Astrocyte (in vitro differentiated cells and primary cell): ENCODE measurements around the gene CBX7. TPM values are rescaled to one million over a fixed set of nuclear protein-coding genes. Genes with fewer than 3 reads are reported as not detected.
A peak's percentile ranks its signal among the peaks of the same experiment; 100 is the strongest.

Source experiments
- DNase-seq: peaks from one replicate; pipeline ENCODE4 v3.0.0-alpha.2; 2010; ENCODE audit warnings: low read depth
- FAIRE-seq: peaks from 2 replicates; lab custom pipeline; 2011; peaks lifted over from hg19 to GRCh38; lab: Jason Lieb, UNC
- H2AFZ ChIP-seq: 2 replicates; pipeline ENCODE4 v1.6.0; 2012; ENCODE audit warnings: low read depth, low read length, inconsistent platforms
- H3K27ac ChIP-seq: 2 replicates; pipeline ENCODE4 v1.5.1; 2011; ENCODE audit warnings: low read depth, low read length, inconsistent platforms
- H3K27me3 ChIP-seq: 2 replicates; pipeline ENCODE4 v1.6.0; 2011; ENCODE audit warnings: low read length, inconsistent platforms; ENCODE audit not compliant: insufficient read depth
- H3K36me3 ChIP-seq: 2 replicates; pipeline ENCODE4 v1.5.1; 2011; ENCODE audit warnings: low read length, inconsistent platforms; ENCODE audit not compliant: insufficient read depth
- H3K4me1 ChIP-seq: 2 replicates; pipeline ENCODE4 v1.5.1; 2011; ENCODE audit warnings: low read length, inconsistent platforms; ENCODE audit not compliant: insufficient read depth
- H3K4me2 ChIP-seq: 2 replicates; pipeline ENCODE4 v1.6.0; 2012; ENCODE audit warnings: low read length, inconsistent platforms
- H3K4me3 ChIP-seq: 2 replicates; pipeline ENCODE4 v1.5.1; 2011; ENCODE audit warnings: low read depth, mild to moderate bottlenecking, low read length, inconsistent platforms; ENCODE audit not compliant: insufficient read depth
- H3K79me2 ChIP-seq: 2 replicates; pipeline ENCODE4 v1.6.0; 2012; ENCODE audit warnings: mild to moderate bottlenecking, low read length, inconsistent platforms; ENCODE audit not compliant: insufficient read depth
- H3K9ac ChIP-seq: 2 replicates; pipeline ENCODE4 v1.6.0; 2012; ENCODE audit warnings: mild to moderate bottlenecking, low read length, inconsistent platforms
- H3K9me3 ChIP-seq: 2 replicates; pipeline ENCODE4 v1.5.1; 2012; ENCODE audit warnings: low read depth, mild to moderate bottlenecking, low read length, inconsistent platforms; ENCODE audit not compliant: insufficient read depth
- H4K20me1 ChIP-seq: 2 replicates; pipeline ENCODE4 v1.6.0; 2012; ENCODE audit warnings: low read length, inconsistent platforms; ENCODE audit not compliant: insufficient read depth
- H3K27ac Mint-ChIP-seq: one replicate; pipeline ENCODE4 v1.8.0; 2021; ENCODE audit warnings: mild to moderate bottlenecking, mixed read lengths; ENCODE audit not compliant: unreplicated experiment
- H3K27me3 Mint-ChIP-seq: one replicate; pipeline ENCODE4 v1.8.0; 2021; ENCODE audit warnings: low read depth, mixed read lengths; ENCODE audit not compliant: unreplicated experiment
- H3K36me3 Mint-ChIP-seq: one replicate; pipeline ENCODE4 v1.8.0; 2021; ENCODE audit warnings: low read depth, mixed read lengths; ENCODE audit not compliant: unreplicated experiment
- H3K4me1 Mint-ChIP-seq: one replicate; pipeline ENCODE4 v1.8.0; 2021; ENCODE audit warnings: low read depth, mixed read lengths; ENCODE audit not compliant: unreplicated experiment
- H3K4me3 Mint-ChIP-seq: one replicate; pipeline ENCODE4 v1.8.0; 2021; ENCODE audit warnings: mild to moderate bottlenecking, moderate library complexity, mixed read lengths; ENCODE audit not compliant: unreplicated experiment
- H3K9me3 Mint-ChIP-seq: one replicate; pipeline ENCODE4 v1.8.0; 2021; ENCODE audit warnings: mild to moderate bottlenecking, mixed read lengths; ENCODE audit not compliant: unreplicated experiment
- CTCF ChIP-seq: IDR thresholded peaks from 2 replicates; pipeline ENCODE4 v1.5.1; 2011; ENCODE audit warnings: low read depth, mild to moderate bottlenecking, inconsistent platforms, low read length, moderate library complexity; ENCODE audit not compliant: insufficient read depth
- EZH2 ChIP-seq: IDR thresholded peaks from 2 replicates; pipeline ENCODE4 v1.6.1; 2012; ENCODE audit warnings: mild to moderate bottlenecking, low read length, inconsistent platforms; ENCODE audit not compliant: insufficient read depth
- total RNA-seq: library from RNA; stranded (reverse); gene quantifications from 2 replicates; pipeline ENCODE4 v1.2.1, GENCODE V29; 2021

Gene CBX7
- total RNA-seq, 1 donor from 2014 or later, result 1.2 TPM

GRCh38 chr22:39188809-39189208 lies 36.3 kb upstream of the CBX7 start:
- H3K79me2 ChIP-seq, result no peaks in the 10 kb centered on the region
- FAIRE-seq (no peak), DNase-seq (no peak)
- Mint-ChIP-seq H3K36me3 (no peaks in the 10 kb centered on the region), H3K9me3 (no peaks in the 10 kb centered on the region), H3K4me1 (peaks cover 2% of the 10 kb centered on the region), H3K4me3 (no peak overlapping the region), H3K27me3 (peaks cover 4% of the 10 kb centered on the region), H3K27ac (no peak overlapping the region)
- TF ChIP-seq EZH2 (no peak), CTCF (no peak)
- H2AFZ ChIP-seq, result no peak overlapping the region
- no peak overlapping the region for H3K4me3 ChIP-seq
- no peak overlapping the region for H3K4me2 ChIP-seq
- H3K9ac ChIP-seq, result no peak overlapping the region
- no peaks in the 10 kb centered on the region for H3K36me3 ChIP-seq
- H3K4me1 ChIP-seq, result no peaks in the 10 kb centered on the region
- no peak overlapping the region for H3K27ac ChIP-seq
- H3K9me3 ChIP-seq, result no peaks in the 10 kb centered on the region
- H4K20me1 ChIP-seq, result no peaks in the 10 kb centered on the region
- no peaks in the 10 kb centered on the region for H3K27me3 ChIP-seq

GRCh38 chr22:39185601-39186012 lies 33.1 kb upstream of the CBX7 start:
- peaks cover 4% of the 10 kb centered on the region for H3K27me3 Mint-ChIP-seq
- H3K9me3 Mint-ChIP-seq, result peaks cover 5% of the 10 kb centered on the region
- no peak for DNase-seq
- no peaks in the 10 kb centered on the region for H3K79me2 ChIP-seq
- H3K4me2 ChIP-seq, result no peak overlapping the region
- no peak overlapping the region for H3K27ac ChIP-seq
- TF ChIP-seq CTCF (no peak), EZH2 (no peak)
- H3K36me3 Mint-ChIP-seq, result peaks cover 1% of the 10 kb centered on the region
- peaks cover 2% of the 10 kb centered on the region for H3K4me1 Mint-ChIP-seq
- H3K27me3 ChIP-seq, result no peaks in the 10 kb centered on the region
- H3K9ac ChIP-seq, result no peak overlapping the region
- H3K4me1 ChIP-seq, result no peaks in the 10 kb centered on the region
- H3K4me3 Mint-ChIP-seq, result no peak overlapping the region
- no peaks in the 10 kb centered on the region for H3K9me3 ChIP-seq
- no peak overlapping the region for H3K27ac Mint-ChIP-seq
- H2AFZ ChIP-seq, result no peak overlapping the region
- H3K36me3 ChIP-seq, result no peaks in the 10 kb centered on the region
- FAIRE-seq, result no peak
- H3K4me3 ChIP-seq, result no peak overlapping the region
- H4K20me1 ChIP-seq, result no peaks in the 10 kb centered on the region

GRCh38 chr22:39184586-39185577 lies 32.4 kb upstream of the CBX7 start:
- H3K4me3 Mint-ChIP-seq, result no peak overlapping the region
- Histone ChIP-seq H3K27me3 (no peaks in the 10 kb centered on the region), H3K9me3 (no peaks in the 10 kb centered on the region), H2AFZ (peak overlapping the region; percentile 51), H3K4me3 (no peak overlapping the region), H3K27ac (no peak overlapping the region), H3K4me2 (peak overlapping the region; percentile 25), H3K36me3 (no peaks in the 10 kb centered on the region), H3K79me2 (no peaks in the 10 kb centered on the region), H3K9ac (no peak overlapping the region), H4K20me1 (no peaks in the 10 kb centered on the region), H3K4me1 (no peaks in the 10 kb centered on the region)
- peaks cover 2% of the 10 kb centered on the region for H3K4me1 Mint-ChIP-seq
- H3K27me3 Mint-ChIP-seq, result peaks cover 1% of the 10 kb centered on the region
- H3K36me3 Mint-ChIP-seq, result peaks cover 1% of the 10 kb centered on the region
- no peak overlapping the region for H3K27ac Mint-ChIP-seq
- TF ChIP-seq CTCF (no peak), EZH2 (no peak)
- DNase-seq (peak; percentile 39), FAIRE-seq (no peak)
- H3K9me3 Mint-ChIP-seq, result peaks cover 5% of the 10 kb centered on the region
